NCI-H1930 (cell line): Measurements from ENCODE around the gene CDC42BPB.

ENCODE experiments used
- DNase-seq, 2 experiments: peaks; one replicate each; lab custom pipeline; 2025; lab: John Stamatoyannopoulos, UW

Gene CDC42BPB

GRCh38 chr14:102993523-102993922, 63.8 kb downstream of the CDC42BPB start:
- DNase-seq, result no peak

DNA sequence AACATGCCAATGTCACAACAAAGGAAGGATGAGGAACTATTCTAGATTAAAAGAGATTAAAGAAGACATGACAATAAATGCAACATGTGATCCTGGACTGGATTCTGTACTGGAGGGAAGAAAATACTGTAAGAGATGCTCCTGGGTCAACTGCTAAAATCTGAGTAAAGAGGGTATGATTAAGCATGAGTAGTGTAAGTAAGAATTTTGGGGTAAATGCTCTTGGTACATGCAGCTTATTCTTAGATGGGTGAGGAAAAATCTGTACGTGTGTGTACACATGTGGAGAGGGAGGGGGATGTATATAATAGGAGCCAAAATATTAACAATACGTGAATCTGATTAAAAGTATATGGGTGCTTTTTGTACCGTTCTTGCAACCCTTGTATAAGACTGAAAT, 66.0 kb downstream of the CDC42BPB start:
- no peak for DNase-seq

GRCh38 chr14:102988054-102988453, 69.3 kb downstream of the CDC42BPB start:
- no peak for DNase-seq

- no peak for DNase-seq
These were observed 70.4 kb downstream of the CDC42BPB start for GRCh38 chr14:102986810-102987579.

- no peak for DNase-seq
These were observed 71.7 kb downstream of the CDC42BPB start for GRCh38 chr14:102985665-102986064.

DNA sequence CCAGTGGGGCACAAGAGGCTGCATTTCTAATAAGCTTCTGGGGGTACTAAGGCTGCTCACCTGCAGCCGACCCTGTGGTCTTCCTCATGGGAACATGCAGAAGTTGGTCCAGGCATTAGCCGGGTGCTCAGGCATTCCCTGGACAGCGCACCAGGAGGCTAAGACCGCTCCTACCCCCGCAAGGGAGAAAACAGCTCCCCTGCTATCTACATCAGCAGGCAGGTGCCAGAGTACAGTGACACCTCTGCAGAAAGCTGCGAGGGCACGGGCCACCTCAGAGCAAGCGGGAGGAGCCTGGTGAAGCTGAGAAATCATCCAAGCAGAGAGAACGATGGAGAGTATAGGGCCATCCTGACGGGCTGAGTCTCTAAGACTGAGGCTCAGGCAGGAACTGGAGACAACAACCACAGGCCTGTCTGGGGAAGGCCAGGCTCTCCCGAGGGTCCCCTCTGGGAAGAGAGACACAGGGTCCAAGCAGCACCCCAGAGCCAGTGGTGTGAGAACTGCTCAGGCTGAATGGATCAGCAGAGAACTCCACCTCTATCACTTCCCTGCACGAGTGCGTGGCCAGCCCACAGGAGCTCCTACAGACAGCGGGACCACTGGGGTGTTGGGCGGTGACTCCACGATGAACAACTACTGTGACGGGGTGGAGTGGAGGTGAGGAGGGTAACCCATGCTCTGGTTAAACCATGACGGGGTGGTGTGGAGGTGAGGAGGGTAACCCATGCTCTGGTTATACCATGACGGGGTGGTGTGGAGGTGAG, 72.8 kb downstream of the CDC42BPB start:
- no peak for DNase-seq

GRCh38 chr14:102983496-102983895, 73.9 kb downstream of the CDC42BPB start:
- no peak for DNase-seq

DNA sequence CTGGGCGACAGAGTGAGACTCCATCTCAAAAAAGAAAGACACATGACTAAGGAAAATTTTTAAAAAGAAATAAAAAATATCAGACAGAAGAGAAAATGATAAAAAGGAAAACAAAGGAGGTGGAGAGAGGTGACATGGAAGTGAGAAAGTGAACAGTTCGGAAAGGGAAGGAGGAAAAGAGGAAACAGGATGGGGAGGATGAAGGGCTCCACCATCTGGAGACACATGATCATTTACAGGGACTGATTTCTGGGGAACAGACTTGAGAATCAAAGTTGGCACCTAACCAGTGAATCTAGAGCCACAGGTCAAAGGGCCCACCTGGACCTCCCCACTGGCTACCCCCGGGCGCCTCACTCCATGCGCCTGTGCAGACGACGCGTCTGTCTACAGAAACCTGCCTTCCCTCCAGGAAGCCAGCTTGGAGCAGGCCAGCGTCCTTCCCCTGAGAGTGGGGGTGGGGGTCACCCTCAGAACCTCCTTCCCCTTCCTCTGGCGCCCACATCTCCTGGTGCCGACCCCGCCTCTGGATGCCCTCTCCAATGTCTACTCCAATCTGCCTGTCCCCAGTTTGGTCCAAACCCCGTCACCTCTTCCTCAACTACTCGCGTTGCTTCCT, 74.4 kb downstream of the CDC42BPB start:
- DNase-seq, result no peak

DNA sequence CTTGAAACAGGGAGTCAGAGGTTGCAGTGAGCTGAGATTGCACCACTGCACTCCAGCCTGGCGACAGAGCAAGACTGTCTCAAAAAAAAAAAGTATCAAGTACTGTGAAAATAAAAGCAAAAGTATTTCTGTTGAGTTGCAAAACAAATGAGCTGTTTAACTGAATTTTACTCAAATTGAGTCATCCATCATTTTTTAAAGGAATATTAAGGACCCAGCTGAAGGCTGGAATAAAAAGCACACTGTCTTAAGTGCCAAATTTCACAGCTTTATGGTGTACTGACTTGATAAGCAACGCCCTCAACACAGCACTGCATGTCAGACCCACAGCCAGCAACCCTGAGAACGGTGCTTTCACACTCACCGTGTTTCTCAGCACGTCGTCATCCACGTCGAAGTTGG, 76.9 kb downstream of the CDC42BPB start:
- DNase-seq, result no peak

- DNase-seq, result no peak
These were observed 77.9 kb downstream of the CDC42BPB start for GRCh38 chr14:102979406-102979805.

DNA sequence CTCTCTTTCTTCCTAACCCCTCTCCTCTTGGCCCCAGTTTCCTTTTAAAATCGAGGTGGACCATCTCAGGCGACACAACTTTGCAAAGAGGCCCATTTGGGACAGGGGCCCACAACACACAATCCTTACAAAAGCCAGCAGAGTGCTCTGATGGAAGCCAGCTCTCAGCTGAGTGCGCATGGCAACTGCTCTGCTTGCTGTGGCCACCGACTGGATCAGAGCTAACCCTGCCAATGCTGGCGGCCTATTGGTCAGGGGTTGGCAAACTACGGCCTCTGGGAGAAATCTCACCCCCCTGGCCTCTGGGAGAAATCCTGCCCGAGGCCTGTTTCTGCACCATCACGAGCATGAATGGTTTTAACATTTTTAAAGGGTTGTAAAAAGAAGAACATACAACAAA, 79.9 kb downstream of the CDC42BPB start:
- DNase-seq, result no peak

- no peak for DNase-seq
These were observed 81.7 kb downstream of the CDC42BPB start for GRCh38 chr14:102975662-102976061.

GRCh38 chr14:102973706-102974285, 83.6 kb downstream of the CDC42BPB start:
- no peak for DNase-seq

GRCh38 chr14:102971836-102972606, 85.3 kb downstream of the CDC42BPB start:
- no peak for DNase-seq

DNA sequence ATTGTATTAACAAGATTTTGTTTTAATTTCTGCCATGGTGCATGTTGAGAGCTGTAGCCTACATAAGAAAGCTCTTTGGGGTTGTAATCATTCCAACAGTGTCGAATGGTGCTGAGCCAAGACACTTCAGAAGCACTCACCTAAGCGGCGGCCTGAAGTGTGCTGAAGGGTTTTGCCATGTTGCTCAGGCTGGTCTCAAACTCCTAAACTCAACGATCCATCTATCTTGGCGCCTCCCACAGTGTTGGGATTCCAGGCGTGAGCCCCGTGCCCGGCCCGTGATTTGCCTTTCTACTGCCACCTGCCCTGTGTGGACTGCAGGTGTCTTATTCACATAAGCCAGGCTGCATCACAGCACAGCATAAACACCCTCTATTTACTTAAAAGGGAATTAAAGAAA, 86.0 kb downstream of the CDC42BPB start:
- no peak for DNase-seq

DNA sequence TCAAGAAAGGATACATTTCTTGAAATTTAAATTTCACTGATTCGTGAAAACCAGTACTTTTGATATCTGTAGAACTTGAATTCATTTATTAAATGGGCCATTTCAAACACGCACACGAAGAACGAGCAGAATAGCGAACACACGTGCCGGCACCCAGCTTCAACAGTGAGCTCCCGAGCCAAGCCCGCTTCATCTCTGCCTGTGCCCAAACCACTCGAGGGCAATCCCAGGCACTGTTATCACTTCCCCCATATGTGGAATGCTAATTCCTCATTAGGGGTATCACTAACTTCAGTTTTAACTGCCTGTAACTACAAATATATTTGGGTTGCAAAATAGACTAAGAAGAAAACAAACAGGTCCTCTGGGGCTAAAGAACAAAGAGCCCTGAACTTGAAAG, 86.9 kb downstream of the CDC42BPB start:
- no peak for DNase-seq

DNA sequence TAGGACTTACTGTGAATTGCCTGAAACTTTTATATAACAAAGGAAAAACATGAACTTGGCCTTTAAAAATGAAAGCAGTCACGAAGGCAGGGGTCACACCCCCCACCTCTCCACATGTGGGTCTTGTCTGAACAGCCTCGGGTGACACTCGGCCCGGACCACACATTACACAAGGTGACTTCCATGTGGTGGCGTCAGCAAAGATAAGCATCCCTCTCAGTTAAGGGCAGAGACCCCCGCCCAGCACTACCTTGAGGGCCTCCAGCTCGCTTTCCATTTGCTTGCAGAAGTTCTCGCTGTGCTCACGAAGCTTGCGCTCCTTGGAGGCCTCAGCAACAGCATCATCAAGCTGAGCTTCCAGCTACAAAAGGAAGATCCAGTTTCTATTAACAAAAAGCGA, 87.4 kb downstream of the CDC42BPB start:
- DNase-seq, result no peak

- DNase-seq, result no peak
These were observed 88.1 kb downstream of the CDC42BPB start for GRCh38 chr14:102969060-102969791.

DNA sequence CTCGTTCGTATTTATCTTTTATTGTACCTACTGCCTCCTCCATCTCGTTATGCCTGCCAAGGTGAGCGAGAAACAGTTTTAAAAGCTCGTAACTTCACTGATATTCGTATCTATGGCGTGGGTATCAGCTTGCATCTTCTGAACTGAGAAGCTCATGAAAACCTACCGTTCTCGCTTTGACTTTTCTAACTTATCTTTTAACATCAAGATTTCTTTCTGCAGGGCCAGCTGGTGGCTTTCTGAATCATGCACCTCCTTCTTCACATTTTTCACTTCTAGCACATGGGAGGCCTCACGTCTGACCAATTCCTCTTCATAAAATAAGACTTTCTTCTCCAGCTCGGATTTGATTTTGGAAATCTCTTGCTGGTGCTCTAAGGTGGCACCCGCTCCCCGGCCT, 89.0 kb downstream of the CDC42BPB start:
- no peak for DNase-seq

DNA sequence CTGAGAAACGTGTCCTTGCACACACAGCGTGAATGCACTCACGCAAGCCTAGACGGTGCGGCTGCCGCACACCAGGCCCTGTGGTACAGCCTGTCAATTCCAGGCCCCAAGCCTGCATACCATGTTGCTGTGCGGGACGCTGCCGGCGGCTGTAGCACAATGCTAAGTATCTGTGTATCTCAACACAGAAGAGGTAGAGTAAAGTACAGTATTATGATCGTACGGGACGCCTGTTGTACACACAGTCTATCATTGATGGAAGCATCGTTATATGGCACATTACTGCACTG, 89.9 kb downstream of the CDC42BPB start:
- DNase-seq, result no peak
